GM18511 (cell line): ENCODE measurements around the gene MAPK8.
"Not testable (repeated sequence)": the region's sequence is repeated elsewhere in the genome, so short reads cannot be mapped to it uniquely, and the experiment has no call there.

Experiments used
- ATAC-seq: cut with Tn5 transposase; IDR thresholded peaks from one replicate; pipeline ENCODE4 v1.9.1; 2021; ENCODE audit warnings: mild to moderate bottlenecking, moderate library complexity; ENCODE audit not compliant: unreplicated experiment

The MAPK8 gene

GRCh38 chr10:48414778-48415177 lies 108.3 kb downstream of the MAPK8 start:
- ATAC-seq: no peak

- no peak for ATAC-seq
These were observed 110.2 kb downstream of the MAPK8 start for GRCh38 chr10:48416584-48417232.

- ATAC-seq: no peak
These were observed 110.9 kb downstream of the MAPK8 start for GRCh38 chr10:48417374-48417773.

GRCh38 chr10:48418189-48418788 lies 111.8 kb downstream of the MAPK8 start:
- no peak for ATAC-seq

- no peak for ATAC-seq
These were observed 113.2 kb downstream of the MAPK8 start for GRCh38 chr10:48419714-48420113.

- not testable (repeated sequence) for ATAC-seq
These were observed 115.4 kb downstream of the MAPK8 start for GRCh38 chr10:48421862-48422261.

GRCh38 chr10:48423884-48424283 lies 117.4 kb downstream of the MAPK8 start:
- no peak for ATAC-seq

GRCh38 chr10:48428896-48429295 lies 122.4 kb downstream of the MAPK8 start:
- no peak for ATAC-seq

- ATAC-seq: no peak
These were observed 122.8 kb downstream of the MAPK8 start for GRCh38 chr10:48429309-48429708.

- ATAC-seq: no peak
These were observed 124.0 kb downstream of the MAPK8 start for GRCh38 chr10:48430402-48430993.

GRCh38 chr10:48431871-48432270 lies 125.4 kb downstream of the MAPK8 start:
- ATAC-seq: no peak

- no peak for ATAC-seq
These were observed 131.1 kb downstream of the MAPK8 start for GRCh38 chr10:48437546-48437945.

- ATAC-seq: no peak
These were observed 132.6 kb downstream of the MAPK8 start for GRCh38 chr10:48439031-48439430.

- ATAC-seq: no peak
These were observed 133.1 kb downstream of the MAPK8 start for GRCh38 chr10:48439581-48440041.

- no peak for ATAC-seq
These were observed 134.3 kb downstream of the MAPK8 start for GRCh38 chr10:48440771-48441170.

- ATAC-seq: no peak
These were observed 135.8 kb downstream of the MAPK8 start for GRCh38 chr10:48442090-48442808.

GRCh38 chr10:48442809-48443177 lies 136.3 kb downstream of the MAPK8 start:
- no peak for ATAC-seq

- no peak for ATAC-seq
These were observed 137.8 kb downstream of the MAPK8 start for GRCh38 chr10:48444266-48444665.

GRCh38 chr10:48444861-48445841 lies 138.7 kb downstream of the MAPK8 start:
- no peak for ATAC-seq

- no peak for ATAC-seq
These were observed 139.5 kb downstream of the MAPK8 start for GRCh38 chr10:48445932-48446331.

- ATAC-seq: no peak
These were observed 140.3 kb downstream of the MAPK8 start for GRCh38 chr10:48446785-48447184.
